ENCODE data around the gene SCD.

Gene SCD

DNA sequence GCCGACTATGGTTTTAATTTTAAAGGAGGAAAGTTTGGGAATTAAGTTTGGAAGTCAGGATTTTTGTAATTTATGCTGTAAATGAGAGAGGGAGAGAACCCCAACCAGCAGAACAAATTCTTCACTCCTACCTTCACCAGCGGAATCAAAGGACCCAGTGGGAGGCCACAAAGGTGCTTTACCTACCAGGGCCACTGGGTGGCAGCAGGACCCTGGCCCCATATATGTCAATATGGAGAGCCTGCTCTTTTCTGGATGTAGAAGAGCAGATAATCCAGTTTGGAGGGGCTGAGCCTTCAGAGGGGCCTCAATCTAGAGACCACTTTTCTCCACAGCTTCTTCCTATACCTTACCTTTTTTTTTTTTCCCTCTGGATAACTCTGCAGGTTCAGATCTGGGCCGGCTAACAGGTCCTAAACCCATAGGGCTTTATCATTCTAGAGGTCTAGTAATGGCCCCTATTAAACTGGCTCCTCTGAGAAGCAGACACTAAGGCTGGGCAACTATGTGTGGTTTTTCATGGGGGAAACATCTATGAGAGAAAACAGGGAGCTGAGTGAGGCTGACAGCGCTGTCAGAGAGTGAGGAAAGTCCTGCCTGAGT lies 8.5 kb upstream of the SCD start:
- TF ChIP-seq, protein P1, sequence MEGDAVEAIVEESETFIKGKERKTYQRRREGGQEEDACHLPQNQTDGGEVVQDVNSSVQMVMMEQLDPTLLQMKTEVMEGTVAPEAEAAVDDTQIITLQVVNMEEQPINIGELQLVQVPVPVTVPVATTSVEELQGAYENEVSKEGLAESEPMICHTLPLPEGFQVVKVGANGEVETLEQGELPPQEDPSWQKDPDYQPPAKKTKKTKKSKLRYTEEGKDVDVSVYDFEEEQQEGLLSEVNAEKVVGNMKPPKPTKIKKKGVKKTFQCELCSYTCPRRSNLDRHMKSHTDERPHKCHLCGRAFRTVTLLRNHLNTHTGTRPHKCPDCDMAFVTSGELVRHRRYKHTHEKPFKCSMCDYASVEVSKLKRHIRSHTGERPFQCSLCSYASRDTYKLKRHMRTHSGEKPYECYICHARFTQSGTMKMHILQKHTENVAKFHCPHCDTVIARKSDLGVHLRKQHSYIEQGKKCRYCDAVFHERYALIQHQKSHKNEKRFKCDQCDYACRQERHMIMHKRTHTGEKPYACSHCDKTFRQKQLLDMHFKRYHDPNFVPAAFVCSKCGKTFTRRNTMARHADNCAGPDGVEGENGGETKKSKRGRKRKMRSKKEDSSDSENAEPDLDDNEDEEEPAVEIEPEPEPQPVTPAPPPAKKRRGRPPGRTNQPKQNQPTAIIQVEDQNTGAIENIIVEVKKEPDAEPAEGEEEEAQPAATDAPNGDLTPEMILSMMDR (conservative IDR thresholded peaks at IDR 0.05; ENCODE audit: control insufficient read depth, insufficient read depth, low read depth, low read length), result peak; percentile 94
- DNase-seq (ENCODE audit: low read depth), result peak; percentile 50

DNA sequence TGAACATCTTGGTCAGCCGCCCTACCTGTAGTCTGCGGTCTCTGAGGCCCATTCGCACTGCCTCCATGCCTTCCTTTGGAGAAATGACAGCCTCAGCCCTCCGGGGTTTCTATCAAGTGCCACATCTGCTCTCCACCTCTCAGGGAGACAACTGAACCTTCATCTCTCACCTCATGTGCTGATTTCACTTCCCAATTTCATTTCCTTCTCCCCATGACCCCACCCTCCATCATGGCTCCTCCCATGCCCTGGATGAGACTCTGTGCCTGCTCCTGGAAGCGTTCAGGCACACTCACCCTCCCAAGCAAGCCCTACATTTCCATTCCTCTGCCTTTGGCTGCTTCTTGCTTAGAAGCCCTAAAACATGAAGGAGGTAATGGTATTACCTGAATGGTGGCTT lies 7.8 kb upstream of the SCD start:
- no peak overlapping the region for H3K4me3 ChIP-seq (ENCODE audit: control insufficient read depth, low read depth, low read length)
- TF ChIP-seq, protein P1 (conservative IDR thresholded peaks at IDR 0.05; ENCODE audit: control insufficient read depth, insufficient read depth, low read depth, low read length), result no peak

More for the DNA sequence above, 8.5 kb upstream of the SCD start:
- H3K4me3 ChIP-seq (ENCODE audit: control insufficient read depth, low read depth, low read length), result no peak overlapping the region

DNA sequence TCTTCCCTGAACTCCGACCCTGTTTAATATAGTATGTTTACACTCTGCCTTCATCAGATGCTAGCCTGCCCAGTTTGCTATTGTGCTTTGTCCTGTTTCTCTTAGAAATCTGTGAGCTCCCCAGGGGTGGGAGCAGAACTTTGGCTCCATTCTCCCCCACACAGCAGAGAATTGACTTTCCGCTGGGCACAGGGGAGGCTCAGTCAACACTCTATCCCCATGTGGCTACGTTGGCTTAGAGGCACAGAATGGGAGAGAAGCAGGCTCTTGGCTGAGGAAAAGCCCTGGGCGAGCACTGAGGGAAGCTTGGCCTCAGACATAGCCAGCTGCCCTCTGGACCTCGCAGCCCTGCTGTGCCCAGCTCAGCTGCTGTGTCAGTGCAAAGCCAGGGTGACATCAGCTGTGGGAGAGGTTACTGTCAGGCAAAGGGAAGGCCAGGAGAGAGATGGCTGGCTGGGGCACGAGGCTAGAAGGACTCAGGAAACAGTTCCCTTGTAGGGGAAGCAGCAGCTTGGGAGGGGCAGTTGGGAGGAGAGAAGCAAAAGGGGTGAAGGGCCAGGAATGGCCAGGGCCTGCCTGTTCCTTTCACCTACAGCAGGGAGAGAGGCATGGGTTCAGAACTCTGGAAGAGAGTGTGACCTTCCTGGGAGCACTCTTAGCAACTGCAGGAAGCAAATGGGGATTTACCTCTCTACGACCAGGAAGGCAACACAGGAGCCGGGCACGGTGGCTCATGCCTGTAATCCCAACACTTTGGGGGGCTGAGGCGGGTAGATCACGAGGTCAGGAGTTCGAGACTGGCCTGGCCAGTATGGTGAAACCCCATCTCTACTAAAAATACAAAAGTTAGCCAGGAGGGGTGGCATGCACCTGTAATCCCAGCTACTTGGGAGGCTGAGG lies 5.8 kb upstream of the SCD start:
- peak; percentile 43 for DNase-seq (ENCODE audit: low read depth)
- TF ChIP-seq, protein P1 (conservative IDR thresholded peaks at IDR 0.05; ENCODE audit: control insufficient read depth, insufficient read depth, low read depth, low read length), result no peak
- no peak overlapping the region for H3K4me3 ChIP-seq (ENCODE audit: control insufficient read depth, low read depth, low read length)

More for the DNA sequence above, 7.8 kb upstream of the SCD start:
- DNase-seq (ENCODE audit: low read depth), result no peak

DNA sequence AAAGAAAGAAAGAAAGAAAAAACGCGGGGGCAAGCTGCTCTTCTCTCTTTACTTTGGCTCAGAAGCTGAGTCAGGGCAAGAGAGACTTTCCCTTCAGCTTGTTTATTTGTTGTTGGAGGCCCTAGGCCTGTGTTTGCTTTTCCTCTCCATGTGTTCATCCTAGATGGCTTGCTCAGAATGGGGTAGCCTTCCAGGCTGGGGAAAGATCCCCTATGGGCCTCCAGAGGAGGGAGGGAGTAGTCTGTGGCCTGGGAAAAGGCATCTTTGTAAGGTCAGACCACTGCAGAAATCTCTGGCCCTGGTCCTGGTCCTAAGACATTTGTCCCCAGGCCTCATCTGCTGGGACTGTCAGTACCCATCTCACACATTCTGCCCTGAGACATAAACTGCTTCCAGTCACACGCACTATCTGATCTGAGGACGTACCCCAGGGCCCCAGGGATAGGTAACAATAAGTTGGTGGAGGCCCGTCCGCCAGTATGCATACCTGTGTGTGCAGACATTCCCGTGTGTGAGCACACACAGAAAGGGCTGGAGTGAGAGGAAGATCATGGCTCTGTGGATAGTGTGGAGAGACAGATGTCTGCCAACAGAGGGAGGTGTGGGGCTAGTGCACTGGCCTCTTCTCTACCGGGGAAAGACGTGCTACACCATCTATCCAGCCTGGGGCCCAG lies 4.9 kb upstream of the SCD start:
- DNase-seq (ENCODE audit: low read depth), result peak; percentile 62
- TF ChIP-seq, protein P1 (conservative IDR thresholded peaks at IDR 0.05; ENCODE audit: control insufficient read depth, insufficient read depth, low read depth, low read length), result peak; percentile 77
- no peak overlapping the region for H3K4me3 ChIP-seq (ENCODE audit: control insufficient read depth, low read depth, low read length)

GRCh38 chr10:100342627-100342972 lies 4.4 kb upstream of the SCD start:
- TF ChIP-seq, protein P1 (conservative IDR thresholded peaks at IDR 0.05; ENCODE audit: control insufficient read depth, insufficient read depth, low read depth, low read length), result no peak
- no peak for DNase-seq (ENCODE audit: low read depth)
- no peak overlapping the region for H3K4me3 ChIP-seq (ENCODE audit: control insufficient read depth, low read depth, low read length)

DNA sequence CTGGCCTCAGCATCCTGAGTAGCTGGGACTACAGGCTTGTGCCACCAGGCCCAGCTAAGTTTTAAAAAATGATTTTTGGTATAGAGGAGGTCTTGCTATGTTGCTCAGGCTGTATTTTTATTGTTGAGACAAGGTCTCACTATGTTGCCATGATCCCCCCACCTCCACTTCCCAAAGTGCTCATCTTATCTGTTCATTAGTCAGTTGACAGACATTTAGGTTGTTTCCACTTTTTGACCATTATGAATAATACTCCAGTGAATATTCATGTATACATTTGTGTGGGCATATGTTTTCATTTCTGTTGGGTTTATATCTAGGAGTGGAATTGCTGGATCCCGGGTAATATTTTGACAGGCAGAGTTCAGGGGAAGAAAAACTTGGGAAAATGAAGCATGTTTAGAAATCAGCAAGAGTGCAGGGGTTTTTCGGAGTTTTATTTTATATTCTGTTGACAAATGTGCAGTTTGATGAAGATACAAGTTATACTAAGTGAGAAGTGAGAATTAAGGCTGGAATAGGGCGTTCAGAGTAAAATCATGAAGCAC lies 2.7 kb upstream of the SCD start:
- no peak overlapping the region for H3K4me3 ChIP-seq (ENCODE audit: control insufficient read depth, low read depth, low read length)
- DNase-seq (ENCODE audit: low read depth), result no peak
- TF ChIP-seq, protein P1 (conservative IDR thresholded peaks at IDR 0.05; ENCODE audit: control insufficient read depth, insufficient read depth, low read depth, low read length), result no peak

All from fibroblast of mammary gland (primary cell).